SHP77 treated with DMSO at 0.1 percent for 48 hours (cell line): Measurements from ENCODE around the gene PVR.
"Not testable (repeated sequence)": the region's sequence is repeated elsewhere in the genome, so short reads cannot be mapped to it uniquely, and the experiment has no call there.

Experiments
- DNase-seq: peaks from one replicate; lab custom pipeline; 2025; lab: John Stamatoyannopoulos, UW

PVR gene

DNA sequence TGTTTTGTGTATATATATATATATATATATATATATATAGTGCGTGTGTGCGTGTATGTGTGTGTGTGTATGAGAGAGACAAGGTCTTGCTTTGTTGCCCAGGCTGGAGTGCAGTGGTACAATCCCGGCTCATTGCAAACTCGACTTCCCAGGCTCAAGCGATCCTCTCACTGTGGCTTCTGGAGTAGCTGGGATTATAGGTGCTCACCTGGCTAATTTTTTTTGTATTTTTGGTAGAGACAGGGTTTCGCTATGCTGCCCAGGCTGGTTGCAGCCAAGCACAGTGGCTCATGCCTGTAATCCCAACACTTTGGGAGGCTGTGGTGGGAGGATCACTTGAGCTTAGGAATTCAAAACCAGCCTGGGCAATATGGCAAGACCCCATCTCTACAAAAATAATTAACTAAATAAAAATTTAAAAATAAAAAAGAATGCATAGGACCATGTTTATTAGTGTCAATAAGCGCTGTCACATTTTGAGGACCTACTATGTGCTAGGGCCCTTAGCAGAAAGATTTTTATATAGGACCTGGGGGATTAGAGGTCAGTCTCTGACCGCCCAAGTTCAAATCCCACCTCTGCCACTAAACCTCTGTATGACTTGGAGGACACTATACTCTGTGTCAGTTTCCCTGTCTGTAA is 1.8 kb downstream of the PVR start:
- no peak for DNase-seq

DNA sequence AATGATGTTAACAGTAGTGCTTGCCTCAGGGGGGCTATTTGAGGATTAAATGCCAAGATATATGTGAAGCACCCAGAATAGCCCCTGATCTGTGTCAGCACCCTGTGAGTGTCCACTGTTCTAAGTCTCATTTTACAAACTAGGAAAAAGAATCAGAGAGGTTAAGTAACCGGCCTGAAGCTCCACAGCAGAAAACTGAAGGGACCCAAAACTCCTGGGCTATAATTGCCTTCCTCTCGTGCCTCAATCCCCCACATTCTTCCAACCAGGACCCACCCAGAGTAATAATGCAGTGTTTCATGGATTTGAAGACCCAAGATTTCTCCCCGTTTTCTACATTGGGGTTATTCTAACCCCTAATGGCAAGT is 2.3 kb downstream of the PVR start:
- no peak for DNase-seq

DNA sequence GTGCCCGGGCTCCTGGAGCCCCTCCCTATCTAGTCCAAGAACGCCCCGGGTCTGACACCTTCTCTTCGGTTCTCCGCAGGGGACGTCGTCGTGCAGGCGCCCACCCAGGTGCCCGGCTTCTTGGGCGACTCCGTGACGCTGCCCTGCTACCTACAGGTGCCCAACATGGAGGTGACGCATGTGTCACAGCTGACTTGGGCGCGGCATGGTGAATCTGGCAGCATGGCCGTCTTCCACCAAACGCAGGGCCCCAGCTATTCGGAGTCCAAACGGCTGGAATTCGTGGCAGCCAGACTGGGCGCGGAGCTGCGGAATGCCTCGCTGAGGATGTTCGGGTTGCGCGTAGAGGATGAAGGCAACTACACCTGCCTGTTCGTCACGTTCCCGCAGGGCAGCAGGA is 3.4 kb downstream of the PVR start:
- no peak for DNase-seq

DNA sequence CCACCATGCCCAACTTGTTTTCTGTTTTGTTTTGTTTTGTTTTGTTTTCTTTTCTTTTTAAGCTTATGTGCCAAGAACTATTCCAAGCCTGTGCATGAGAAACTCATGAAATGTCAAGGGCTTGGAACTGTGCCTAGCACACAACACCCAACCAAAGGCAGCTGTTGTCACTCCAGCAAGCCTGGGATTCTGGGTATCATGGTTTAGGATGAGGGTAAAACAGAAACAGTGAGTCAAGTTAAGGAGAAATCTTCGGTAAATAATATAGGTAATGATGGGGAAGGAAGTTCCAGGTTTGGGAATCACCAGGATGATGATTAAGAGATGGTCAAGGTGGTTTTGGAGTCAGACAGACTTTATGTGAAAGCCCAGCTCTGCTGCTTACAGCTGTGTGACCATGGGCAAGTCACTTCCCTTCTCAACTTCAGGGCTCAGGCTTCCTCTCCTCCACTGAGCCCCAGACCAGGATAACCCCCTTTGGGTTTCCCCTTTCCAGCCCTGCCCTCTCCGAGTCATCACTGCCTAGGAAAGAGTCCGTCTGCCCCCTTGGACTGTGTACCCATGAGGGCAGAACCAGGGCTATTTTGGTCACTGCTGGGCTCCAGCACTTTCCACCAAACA is 5.0 kb downstream of the PVR start:
- no peak for DNase-seq

DNA sequence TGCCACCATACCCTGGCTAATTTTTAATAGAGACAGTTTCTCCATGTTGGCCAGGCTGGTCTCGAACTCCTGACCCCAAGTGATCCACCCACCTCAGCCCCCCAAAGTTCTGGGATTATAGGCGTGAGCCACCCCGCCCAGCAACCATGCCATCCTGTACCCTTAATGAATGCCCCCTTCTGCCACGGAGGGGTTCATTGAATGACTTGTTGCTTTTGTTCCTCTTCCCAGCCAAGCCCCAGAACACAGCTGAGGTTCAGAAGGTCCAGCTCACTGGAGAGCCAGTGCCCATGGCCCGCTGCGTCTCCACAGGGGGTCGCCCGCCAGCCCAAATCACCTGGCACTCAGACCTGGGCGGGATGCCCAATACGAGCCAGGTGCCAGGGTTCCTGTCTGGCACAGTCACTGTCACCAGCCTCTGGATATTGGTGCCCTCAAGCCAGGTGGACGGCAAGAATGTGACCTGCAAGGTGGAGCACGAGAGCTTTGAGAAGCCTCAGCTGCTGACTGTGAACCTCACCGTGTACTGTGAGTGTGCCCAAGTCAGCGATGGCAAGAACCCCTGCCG is 6.0 kb downstream of the PVR start:
- DNase-seq, result no peak

DNA sequence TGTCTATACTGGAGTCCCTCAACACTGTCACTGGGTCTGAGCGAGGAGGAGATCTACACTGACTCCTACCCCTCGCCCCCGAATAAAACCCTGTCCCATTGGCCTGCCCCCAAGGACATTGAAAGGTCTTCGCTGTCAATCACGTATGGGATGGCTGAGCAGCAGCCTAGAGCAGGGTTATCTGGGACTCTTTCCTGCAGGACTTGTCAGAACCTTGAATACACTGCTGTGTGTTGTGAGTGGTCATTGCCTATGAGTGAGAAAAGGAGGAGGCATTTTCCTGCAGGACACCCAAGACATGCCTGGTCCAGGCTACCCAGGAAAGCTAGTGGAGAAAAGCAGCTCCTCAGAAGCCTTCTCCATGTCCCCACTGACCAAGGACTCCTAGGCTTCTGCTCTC is 9.6 kb downstream of the PVR start:
- DNase-seq, result no peak

DNA sequence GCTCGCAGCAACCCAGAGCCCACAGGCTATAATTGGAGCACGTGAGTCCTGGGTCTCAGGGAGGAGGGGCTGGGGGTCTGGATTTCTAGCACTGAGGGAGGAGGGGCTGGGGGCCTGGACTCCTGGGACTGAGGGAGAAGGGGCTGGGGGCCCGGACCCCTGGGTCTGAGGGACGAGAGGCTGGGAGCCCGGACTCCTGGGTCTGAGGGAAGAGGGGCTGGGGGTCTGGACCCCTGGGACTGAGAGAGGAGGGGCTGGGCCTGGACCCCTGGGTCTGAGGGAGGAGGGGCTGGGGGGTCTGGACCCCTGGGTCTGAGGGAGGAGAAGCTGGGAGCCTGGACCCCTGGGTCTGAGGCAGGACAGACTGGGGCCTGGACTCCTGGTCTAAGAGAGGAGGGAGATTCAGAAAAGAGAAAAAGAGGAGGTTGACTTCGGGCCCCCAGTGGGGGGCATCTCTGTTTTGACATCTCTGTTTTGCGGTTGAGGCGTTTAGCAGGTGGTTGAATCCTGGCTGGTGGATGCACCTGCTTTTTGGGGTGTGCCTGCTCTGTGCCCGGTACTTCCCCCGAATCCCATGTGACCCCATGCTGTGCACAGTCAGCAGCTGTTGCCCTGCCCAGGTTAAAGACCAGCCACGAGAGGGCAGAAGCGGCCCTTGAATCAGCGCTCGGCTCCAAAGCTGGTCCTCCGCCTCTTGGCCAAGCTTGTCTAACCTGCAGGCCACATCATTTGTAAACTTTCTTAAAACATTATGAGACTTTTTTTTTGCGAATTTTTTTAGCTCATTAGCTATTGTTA is 10.5 kb downstream of the PVR start:
- DNase-seq, result no peak

DNA sequence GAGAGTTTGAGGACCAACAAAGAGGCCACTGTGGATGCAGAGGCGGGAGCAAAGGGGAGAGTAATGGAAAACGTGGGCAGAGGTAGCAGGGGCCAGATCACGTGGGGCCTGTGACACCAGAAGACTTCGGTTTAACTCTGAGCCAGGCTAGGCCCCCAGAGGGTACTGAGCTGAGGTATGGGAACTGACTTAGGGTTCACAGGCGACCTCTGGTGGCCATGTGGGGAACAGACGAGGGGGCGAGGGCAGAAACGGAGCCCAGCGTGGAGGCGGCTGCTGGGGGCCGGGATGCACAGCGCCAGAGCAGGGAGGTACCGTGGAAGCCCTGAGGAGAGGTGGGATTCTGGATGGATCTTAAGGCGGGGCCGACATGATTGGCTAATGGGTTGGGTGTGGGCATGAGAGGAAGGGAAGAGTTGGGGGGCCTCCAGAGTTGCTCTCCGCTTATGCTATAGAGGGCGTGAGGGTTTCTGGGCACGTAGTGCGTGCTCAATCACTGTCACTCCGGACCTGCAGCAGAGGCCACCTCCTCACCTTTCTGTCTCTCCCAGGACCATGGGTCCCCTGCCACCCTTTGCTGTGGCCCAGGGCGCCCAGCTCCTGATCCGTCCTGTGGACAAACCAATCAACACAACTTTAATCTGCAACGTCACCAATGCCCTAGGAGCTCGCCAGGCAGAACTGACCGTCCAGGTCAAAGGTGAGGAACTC is 13.7 kb downstream of the PVR start:
- no peak for DNase-seq

DNA sequence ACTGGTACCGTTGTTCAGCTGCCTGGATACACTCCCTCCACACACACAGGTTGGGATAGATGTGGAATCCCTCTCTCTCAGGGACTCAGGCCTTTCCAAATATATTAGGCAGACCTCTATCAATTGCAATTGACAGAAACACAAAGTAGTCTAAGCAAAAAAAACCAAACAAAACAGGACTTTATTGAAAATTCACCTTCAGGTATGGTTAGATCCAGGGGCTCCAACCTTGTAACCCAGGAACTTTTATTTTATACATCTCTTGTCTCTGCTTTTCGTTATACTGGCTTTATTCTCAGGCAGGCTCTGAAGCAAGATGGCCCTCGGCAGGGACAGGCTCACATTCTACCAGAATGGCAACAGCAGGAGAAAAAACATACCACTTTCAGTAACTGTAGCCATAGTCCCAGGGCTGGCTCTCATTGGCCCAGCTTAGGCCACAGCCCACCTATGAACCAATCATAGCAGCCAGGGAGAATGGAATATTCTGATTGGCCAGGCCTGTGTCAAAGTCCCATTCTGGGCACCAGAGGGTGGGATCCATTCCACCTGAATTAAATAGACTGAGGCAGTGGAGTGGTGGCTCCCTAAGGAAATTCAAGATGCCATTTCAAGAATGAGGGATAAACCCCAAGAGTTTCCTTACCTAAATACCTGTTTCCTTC is 14.5 kb downstream of the PVR start:
- DNase-seq, result no peak

DNA sequence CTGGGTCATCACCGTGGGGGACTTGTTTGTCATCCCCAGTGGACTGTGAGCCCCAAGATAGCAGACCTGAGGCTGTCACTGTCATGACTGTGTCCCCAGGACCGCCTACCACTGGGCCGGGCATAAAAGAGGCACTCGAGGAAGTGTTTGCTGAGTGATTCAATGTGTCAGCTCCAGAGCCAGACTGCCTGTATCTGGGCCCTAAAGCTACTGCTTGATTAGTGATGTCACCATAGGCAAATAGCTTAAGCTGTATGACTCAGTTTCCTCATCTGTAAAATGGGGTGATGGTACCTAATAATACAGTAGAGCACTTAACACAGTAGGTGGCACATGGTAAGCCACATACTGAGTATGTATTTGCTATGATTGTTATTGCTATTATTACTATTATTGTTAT is 16.4 kb downstream of the PVR start:
- DNase-seq, result no peak

DNA sequence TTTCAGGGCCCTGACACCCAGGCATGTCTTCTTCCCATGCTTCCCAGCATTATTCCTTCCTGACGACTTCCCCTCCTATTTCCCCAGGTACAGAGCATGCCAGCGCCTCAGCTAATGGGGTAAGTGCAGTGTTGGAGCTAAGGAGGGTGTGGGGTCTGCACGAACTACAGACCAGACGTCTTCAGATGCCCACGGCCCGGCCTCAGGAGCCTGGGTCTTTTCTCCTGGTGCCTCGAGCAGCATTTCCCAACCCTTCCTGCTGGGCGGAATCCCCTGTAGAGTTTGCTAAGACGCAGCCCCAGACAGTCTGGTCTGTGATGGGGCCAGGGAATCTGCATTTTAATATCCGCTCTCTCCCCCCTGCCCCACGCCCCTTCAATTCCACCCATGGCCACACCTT is 17.5 kb downstream of the PVR start:
- DNase-seq, result no peak

DNA sequence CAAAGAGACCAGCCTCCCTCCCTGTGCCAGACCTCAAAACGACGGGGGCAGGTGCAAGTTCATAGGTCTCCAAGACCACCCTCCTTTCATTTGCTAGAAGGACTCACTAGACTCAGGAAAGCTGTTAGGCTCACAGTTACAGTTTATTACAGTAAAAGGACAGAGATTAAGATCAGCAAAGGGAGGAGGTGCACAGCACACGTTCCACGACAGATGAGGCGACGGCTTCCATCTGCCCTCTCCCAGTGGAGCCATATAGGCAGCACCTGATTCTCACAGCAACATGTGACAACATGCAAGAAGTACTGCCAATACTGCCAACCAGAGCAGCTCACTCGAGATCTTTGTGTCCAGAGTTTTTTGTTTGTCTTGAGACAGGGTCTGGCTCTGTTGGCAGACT is 18.2 kb downstream of the PVR start:
- no peak for DNase-seq

DNA sequence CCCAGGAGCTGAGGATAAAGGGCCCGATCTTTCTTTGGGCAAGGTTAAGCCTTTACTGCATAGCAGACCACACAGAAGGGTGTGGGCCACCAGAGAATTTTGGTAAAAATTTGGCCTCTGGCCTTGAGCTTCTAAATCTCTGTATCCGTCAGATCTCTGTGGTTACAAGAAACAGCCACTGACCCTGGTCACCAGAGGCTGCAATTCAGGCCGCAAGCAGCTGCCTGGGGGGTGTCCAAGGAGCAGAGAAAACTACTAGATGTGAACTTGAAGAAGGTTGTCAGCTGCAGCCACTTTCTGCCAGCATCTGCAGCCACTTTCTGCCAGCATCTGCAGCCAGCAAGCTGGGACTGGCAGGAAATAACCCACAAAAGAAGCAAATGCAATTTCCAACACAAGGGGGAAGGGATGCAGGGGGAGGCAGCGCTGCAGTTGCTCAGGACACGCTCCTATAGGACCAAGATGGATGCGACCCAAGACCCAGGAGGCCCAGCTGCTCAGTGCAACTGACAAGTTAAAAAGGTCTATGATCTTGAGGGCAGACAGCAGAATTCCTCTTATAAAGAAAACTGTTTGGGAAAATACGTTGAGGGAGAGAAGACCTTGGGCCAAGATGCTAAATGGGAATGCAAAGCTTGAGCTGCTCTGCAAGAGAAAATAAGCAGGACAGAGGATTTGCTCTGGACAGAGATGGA is 19.1 kb downstream of the PVR start:
- no peak for DNase-seq

DNA sequence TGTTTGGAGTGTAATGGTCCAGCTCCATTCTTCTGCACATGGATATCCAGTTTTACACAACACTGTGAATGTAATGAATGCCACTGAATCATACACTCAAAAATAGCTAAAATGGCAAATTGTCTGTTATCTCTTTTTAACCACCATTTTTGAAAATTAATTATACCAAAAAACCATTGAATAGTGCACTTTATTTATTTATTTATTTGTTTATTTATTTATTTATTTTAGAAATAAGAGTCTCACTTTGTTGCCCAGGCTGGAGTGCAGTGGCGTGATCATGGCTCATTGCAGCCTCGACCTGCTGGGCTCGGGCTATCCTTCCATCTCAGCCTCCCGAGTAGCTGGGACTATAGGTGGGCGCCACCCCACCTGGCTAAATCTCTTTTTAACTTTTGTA is 20.3 kb downstream of the PVR start:
- no peak for DNase-seq

DNA sequence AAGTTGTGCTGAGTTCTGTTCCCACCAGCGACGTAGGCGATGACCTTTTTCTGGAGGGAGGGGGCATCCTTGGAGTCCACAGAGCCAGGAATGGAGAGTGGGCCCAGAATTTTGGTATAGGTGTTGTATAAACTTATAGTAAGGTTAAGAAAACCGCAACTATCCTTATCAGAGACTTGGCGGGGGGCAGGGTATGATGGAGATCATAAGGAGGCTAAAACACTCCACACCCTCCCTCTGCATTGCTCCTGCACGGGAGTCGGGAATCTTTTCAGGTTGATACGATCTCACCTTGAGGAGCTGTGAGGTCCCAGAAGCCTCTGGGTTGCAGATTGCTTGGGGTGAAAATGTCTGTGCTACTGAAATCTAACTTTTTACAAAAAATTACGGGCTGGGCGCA is 21.3 kb downstream of the PVR start:
- no peak for DNase-seq

DNA sequence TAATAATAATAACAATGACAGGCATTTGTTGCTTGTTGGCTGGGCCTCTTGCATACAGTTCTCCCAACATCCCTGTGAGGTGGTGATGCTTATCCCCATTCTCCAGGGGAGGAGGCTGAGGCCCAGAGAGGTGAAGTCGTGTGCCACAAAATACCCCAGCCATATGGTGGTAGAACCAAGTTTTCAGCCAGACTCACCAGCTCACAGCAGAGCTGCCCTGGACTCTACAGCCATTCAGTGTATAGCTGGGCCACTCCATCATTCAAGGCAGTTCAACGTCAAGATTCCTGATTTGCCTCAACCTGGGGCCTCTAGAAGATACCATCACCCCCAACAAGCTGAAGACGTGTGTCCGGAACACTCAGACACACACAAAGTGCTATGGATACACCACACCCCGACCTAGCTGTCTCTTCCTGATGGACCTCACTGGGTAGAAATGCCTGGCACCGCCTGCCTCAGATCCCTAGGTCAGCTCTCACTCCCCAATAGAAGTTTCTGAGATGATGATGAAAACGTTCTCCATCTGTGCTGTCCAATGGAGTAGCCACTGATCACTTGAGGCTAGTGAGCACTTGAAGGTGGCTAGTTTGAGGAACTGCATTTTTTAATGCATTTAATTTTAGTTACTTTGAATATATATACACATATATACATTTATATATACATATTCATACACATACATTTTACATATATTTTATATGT is 23.3 kb downstream of the PVR start:
- DNase-seq, result no peak

DNA sequence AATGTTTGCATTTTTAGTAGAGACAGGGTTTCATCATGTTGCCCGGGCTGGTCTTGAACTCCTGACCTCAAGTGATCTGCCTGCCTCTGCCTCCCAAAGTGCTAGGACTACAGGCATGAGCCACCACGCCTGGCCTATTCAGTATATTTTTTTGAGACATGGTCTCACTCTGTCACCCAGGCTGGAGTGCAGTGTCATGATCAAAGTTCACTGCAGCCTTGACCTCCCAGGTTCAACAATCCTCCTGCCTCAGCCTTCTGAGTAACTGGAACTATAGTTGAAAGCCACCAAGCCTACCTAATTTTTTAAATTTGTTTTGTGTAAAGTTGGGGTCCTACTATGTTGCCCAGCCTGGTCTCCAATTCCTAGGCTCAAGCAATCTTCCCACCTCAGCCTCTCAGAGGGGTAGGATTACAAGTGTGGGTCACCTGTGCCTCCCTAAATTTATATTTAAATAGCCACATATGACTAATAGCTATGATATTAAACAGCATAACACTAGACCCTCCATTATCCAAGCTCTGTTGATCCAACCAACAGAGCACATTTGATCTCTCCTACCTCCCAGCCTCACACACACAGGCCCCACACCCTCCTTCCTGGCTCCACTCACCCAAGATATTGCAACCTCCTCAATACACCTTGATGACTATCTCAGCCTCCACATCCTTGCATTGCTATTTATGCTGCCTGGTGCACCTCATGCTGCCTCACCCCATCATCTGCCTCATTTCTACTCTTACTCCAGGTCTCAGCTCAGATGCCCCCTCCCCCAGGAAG is 25.5 kb downstream of the PVR start:
- DNase-seq, result no peak

DNA sequence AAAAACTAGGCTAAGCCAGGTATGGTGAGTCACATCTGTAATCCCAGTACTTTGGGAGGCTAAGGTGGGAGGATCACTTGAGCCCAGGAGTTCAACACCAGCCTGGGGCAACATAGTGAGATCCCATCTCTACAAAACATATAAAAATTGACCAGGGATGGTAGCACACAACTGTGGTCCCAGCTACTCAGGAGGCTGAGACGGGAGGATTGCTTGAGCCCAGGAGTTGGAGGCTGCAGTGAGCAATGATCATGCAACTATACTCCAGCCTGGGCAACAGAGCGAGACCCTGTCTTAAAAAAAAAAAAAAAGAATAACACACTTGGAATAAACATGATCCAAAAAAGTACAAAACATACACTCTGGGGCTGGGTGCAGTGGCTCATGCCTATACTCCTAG is 26.3 kb downstream of the PVR start:
- DNase-seq, result not testable (repeated sequence)

DNA sequence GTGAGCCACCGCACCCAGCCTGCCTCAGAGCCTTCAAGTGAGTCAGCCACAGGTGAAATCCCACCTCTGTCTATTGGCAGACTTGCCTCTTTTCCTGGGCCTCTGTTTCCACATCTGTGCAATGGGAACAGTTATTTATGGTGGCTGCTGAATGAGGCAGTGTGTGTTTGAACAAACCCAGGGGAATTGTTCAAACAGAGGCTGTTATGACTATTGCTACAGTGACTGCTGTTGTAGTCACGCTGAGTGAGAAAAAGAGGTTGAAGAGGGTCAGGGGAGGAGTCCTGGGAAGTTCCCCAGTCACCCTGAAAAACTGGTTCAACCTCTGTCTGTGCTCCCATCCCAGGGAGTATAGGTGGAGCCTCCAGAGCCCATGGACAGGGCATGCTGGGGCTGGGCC is 27.7 kb downstream of the PVR start, which contains the start of gene CEACAM19:
TSS of gene CEACAM19 (plus strand) at position 83 of the 400 bp plus-strand sequence. CDS start 450 bp downstream, outside the sequence.
- DNase-seq, result no peak

DNA sequence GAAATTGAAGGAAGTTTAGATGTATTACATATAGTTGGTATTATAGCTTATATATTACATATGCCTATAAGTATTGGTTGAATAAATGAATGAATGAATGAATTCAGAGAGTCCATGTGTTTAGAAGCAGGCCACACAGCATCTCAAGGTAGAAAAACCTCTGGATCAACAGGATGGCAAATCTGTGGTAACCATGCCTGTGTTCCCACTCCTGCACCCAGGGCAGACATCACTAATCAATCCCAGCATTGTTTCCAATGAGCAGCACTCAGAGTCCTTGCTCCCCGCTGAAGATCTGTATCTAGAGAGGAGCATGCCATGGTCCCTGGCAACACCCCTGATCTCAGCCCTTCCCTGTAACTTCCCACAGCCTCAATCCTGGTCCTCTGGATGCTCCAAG is 28.5 kb downstream of the PVR start:
- no peak for DNase-seq
